GM18517 (cell line): Measurements from ENCODE around the gene SLC2A4RG.

ENCODE experiments used
- ATAC-seq: cut with Tn5 transposase; IDR thresholded peaks from one replicate; pipeline ENCODE4 v1.9.1; 2021; ENCODE audit warnings: mild to moderate bottlenecking, moderate library complexity; ENCODE audit not compliant: unreplicated experiment

Gene SLC2A4RG, protein sequence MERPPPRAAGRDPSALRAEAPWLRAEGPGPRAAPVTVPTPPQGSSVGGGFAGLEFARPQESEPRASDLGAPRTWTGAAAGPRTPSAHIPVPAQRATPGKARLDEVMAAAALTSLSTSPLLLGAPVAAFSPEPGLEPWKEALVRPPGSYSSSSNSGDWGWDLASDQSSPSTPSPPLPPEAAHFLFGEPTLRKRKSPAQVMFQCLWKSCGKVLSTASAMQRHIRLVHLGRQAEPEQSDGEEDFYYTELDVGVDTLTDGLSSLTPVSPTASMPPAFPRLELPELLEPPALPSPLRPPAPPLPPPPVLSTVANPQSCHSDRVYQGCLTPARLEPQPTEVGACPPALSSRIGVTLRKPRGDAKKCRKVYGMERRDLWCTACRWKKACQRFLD

DNA sequence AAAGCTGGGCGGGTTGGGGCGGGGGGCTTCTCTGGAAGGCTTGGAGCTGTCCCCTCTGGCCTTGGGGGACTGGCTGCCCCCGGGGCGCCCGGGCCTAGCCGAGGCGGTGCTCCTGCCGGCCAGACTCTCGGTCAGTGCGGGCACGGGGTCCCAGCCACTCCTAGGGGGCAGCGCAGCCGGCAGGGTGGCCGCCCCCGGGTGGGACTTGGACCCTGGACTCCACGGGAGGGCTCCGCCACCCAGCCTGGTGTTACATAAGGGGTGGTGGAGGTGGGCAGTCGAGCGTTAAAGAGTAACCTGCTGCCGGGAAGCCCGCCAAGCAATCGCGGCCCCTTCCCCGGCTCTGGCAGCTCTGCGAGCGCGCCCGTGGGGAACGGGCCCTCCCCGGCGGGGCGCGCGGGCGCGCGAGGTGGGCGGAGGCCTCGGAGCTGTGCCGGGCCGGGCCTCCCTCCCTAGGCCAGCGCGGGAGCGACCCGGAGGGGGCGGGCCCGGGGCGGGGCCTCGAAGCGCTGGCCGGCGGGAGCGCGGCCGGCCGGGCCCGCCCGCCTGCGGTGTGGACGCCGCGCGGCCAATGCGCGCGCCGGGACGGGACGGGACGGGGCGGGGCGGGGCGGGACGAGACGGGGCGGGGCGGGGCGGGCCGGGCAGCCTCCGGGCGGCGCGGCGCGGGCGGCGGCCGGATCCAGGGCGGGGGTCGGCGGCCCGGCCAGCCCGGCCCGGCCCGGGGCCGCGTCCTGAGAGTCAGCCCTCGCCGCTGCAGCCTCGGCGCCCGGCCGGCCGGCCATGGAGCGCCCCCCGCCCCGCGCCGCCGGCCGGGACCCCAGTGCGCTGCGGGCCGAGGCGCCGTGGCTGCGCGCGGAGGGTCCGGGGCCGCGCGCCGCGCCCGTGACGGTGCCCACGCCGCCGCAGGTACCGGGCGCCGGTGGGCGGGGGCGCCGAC is at the start of gene SLC2A4RG:
TSS of gene SLC2A4RG (plus strand) at position 647 of the 940 bp plus-strand sequence. CDS start at position 784, 137 bp downstream.
- no peak for ATAC-seq

DNA sequence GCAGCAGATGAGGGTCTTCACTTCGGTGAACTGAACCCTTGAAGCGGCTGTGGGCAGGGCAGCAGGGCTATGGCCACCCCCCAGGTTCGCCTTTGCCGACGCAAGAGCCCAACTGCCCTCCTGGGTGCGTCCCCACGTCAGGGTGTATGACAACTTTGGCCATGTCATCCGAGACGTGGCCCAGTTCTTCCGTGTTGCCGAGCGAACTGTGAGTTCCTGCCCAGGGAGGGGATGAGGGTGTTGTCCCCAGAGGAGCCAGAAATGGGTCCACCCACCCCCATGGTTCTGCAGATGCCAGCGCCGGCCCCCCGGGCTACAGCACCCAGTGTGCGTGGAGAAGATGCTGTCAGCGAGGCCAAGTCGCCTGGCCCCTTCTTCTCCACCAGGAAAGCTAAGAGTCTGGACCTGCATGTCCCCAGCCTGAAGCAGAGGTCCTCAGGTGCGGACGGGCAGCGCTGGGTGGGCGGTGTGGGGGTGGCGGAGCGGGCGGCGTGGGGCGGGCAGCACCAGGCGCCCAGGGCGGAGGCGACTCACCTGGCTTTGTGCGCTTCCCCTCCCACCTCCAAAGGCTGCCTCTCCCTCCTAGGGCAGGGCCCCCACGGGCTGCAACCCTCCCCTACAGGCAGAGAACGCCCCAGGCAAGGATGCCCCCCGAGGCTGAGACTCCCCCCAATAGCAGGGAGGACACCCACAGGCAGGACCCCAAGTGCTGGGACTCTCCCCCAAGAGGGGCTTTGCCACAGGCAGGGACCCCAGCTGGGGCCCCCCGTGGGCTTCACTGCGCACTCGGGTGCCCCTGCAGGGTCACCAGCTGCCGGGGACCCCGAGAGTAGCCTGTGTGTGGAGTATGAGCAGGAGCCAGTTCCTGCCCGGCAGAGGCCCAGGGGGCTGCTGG is 49.3 kb upstream of the SLC2A4RG start:
- ATAC-seq = no peak

DNA sequence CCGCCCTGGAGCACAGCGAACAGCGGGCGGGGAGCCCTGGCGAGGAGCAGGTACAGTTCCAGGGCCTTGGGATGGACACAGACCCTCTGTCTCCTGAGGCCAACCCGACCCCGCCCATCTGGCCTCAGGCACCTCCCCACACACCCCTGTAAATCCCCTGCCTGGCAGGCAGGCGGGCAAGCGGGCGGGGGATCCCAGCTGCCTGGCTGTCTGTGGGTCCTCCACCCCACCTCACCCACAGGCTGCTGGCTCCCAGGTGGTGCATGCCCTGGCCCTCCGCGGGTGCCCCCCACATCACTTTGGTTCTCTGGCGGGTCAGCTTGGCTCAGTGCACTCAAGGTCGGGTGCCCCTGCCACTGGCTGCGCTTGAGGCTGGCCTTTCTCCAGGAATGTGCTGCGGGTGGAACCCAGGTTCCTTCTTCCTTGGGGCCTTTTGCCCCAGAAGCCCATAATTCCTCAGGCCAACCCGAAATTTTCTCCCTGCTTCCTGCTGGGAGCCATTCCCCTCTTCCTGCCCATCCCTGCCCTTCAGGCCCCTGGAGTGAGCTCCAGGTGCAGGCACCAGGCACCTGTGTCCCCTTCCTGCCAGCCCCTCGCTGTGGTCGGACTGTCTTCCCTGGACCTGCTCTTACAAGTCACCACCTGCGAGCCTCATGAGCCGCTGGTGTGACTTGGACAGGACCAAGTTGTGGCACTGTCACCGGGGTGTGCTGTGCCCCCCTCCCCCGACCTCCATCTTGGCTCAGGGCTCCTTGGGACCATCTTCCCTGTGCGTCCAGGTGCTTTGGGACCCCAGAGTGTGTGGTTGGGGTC is 48.5 kb upstream of the SLC2A4RG start:
- ATAC-seq = no peak

DNA sequence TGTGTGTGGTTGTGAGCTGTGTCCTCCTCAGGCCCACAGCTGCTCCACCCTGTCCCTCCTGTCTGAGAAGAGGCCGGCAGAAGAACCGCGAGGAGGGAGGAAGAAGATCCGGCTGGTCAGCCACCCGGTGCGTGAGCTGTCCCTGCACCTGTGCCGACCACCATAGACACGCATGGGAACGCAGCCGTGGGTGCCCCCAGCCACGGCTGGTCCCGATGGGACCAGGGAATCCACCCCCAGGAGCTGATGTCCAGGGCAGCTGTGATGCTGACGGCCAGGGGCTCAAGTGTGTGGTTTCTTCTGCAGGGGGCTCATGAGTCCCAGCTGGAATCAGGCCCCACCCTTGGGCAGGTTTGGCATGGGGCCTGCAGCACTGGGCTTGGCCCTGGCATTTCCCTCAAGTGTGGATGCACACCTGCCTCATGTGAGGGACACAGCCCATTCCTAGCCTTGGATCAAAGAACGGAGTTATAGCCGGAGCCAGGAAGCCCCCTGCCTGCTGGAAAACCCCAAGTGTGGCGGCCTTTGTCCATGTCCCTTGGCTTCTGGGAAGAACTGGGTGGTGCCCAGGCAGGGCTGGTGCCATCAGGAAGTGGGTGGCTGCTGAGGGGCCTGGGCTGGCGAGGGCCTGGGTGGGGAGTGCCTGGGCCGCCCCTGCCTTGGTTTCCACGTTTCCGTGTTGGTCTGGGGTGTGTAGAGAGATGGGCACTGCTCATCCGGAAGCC is 47.7 kb upstream of the SLC2A4RG start:
- ATAC-seq = no peak

DNA sequence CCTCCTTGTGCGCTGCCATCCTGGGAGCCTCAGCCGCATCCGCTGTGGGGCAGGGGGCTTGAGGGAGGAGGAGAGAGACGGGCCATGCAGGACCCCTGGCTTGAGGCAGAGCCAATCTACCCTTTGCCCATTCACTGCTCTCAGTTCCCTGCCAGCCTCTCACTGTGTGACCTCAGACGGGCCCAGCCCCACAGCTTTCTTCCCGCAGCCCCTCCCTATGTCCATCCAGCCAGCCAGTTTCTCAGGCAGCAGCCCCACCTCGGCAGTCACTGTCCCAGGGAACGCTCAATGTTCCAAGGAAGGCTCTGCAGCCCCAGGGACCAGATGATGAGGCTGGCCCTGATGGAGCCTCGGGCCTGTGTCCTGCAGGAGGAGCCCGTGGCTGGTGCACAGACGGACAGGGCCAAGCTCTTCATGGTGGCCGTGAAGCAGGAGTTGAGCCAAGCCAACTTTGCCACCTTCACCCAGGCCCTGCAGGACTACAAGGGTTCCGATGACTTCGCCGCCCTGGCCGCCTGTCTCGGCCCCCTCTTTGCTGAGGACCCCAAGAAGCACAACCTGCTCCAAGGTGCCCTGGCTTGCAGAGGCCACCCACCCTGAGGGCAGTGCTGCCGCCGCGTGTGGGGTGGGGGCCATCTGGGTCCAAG is 47.0 kb upstream of the SLC2A4RG start:
- no peak for ATAC-seq

DNA sequence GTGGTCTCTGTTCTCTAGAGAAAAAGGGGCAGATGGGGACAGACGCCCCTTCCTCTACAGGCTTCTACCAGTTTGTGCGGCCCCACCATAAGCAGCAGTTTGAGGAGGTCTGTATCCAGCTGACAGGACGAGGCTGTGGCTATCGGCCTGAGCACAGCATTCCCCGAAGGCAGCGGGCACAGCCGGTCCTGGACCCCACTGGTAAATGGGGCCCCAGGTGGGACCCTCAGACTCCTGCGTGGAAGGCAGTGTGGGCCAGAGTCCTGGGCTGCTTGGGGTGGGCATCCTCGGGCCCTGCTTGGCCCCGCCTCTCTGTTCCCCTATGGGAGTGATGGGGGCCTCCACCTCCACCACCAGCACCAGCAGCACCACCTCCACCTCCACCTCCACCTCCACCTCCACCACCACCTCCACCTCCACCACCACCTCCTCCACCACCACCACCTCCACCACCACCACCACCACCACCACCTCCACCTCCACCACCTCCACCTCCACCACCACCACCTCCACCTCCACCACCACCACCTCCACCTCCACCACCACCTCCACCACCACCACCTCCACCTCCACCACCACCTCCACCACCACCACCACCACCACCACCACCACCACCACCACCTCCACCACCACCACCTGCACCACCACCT is 46.4 kb upstream of the SLC2A4RG start:
- no peak for ATAC-seq

DNA sequence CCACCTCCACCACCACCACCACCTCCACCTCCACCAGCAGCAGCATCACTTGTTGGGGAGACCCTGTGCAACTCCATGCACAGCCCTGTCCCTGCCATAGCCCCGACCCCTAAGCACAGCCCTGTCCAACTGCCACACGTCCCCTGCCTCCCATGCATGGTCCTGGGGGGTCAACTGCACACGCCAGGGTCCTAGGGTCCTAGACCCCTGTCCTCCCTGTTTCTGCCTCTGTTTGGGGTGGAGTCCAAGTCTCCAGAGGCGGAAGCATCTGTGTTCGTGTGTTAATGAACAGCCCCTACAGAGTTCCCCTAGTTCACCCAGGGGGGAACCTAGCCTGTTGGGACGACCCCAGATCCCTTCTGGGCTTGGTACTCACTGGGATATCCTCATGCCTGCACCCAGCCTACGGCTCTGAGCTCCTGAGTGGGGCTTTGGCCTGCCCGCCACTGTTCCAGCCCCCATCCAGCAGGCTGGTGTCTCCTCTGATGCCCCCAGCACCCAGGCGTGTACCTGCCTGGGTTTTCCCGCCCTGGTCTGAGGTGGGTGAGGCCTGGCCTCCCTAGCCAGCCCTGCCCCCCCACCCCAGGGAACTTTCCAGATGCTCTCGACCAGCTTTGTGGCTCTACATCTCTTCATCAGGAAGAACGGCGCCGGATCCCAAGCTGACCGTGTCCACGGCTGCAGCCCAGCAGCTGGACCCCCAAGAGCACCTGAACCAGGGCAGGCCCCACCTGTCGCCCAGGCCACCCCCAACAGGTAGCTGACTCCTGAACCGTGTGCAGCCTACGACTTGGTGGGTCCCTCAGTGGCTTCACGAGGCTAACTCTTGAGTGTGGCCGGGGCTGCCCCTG is 45.6 kb upstream of the SLC2A4RG start:
- ATAC-seq = no peak

DNA sequence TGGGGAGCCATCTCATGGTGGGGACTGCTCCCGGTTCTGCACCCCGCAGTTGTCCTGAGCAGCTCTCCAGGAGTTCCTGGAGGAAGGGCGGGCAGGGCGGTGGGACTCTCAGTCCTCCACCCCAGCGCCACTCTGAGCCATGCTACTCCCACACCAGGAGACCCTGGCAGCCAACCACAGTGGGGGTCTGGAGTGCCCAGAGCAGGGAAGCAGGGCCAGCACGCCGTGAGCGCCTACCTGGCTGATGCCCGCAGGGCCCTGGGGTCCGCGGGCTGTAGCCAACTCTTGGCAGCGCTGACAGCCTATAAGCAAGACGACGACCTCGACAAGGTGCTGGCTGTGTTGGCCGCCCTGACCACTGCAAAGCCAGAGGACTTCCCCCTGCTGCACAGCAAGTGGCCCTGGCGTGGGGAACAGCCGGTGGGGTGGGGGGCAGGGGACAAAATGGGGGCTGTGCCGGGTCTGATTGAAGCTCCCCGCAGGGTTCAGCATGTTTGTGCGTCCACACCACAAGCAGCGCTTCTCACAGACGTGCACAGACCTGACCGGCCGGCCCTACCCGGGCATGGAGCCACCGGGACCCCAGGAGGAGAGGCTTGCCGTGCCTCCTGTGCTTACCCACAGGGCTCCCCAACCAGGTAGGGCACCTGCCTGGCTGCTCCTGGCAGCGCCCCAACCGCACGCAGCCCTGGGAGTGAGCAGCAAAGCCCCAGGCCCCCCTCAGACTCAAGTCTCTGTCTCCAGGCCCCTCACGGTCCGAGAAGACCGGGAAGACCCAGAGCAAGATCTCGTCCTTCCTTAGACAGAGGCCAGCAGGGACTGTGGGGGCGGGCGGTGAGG is 44.8 kb upstream of the SLC2A4RG start:
- ATAC-seq = no peak

DNA sequence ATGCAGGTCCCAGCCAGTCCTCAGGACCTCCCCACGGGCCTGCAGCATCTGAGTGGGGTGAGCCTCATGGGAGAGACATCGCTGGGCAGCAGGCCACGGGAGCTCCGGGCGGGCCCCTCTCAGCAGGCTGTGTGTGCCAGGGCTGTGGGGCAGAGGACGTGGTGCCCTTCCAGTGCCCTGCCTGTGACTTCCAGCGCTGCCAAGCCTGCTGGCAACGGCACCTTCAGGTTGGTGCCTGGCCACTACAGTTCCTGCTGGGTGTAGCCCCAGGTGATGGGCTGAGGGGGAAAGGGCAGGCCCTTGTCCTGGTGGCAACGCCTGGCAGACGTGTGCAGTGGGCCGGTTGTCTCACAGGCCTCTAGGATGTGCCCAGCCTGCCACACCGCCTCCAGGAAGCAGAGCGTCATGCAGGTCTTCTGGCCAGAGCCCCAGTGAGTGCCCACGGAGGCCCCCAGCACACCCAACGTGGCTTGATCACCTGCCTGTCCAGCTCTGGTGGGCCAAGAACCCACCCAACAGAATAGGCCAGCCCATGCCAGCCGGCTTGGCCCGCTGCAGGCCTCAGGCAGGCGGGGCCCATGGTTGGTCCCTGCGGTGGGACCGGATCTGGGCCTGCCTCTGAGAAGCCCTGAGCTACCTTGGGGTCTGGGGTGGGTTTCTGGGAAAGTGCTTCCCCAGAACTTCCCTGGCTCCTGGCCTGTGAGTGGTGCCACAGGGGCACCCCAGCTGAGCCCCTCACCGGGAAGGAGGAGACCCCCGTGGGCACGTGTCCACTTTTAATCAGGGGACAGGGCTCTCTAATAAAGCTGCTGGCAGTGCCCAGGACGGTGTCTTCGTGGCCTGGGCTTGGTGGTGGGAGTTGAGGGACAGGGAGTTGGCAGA is 43.9 kb upstream of the SLC2A4RG start:
- ATAC-seq = no peak

DNA sequence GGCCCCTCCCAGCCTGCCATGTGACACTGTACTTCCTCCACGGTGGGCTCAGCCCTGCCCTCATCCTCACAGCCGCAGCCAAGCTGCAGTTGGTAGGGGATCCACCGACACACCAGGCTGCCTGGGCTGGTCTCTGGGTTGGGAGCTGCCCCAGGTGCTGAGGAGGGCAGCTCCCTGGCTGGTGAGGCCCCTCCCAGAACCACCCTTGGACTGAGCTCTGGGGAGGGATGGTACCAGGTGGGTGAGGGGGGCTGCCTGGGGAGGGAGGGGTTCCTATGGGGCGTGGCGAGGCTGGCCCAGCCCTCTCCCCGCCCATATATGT is 43.3 kb upstream of the SLC2A4RG start:
- ATAC-seq = no peak

DNA sequence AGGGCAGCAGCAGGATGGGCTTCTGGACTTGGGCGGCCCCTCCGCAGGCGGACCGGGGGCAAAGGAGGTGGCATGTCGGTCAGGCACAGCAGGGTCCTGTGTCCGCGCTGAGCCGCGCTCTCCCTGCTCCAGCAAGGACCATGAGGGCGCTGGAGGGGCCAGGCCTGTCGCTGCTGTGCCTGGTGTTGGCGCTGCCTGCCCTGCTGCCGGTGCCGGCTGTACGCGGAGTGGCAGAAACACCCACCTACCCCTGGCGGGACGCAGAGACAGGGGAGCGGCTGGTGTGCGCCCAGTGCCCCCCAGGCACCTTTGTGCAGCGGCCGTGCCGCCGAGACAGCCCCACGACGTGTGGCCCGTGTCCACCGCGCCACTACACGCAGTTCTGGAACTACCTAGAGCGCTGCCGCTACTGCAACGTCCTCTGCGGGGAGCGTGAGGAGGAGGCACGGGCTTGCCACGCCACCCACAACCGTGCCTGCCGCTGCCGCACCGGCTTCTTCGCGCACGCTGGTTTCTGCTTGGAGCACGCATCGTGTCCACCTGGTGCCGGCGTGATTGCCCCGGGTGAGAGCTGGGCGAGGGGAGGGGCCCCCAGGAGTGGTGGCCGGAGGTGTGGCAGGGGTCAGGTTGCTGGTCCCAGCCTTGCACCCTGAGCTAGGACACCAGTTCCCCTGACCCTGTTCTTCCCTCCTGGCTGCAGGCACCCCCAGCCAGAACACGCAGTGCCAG is 42.8 kb upstream of the SLC2A4RG start, which contains the start of gene TNFRSF6B:
TSS of gene TNFRSF6B (plus strand) at position 25 of the 729 bp plus-strand sequence. CDS start at position 141, 116 bp downstream.
- no peak for ATAC-seq

DNA sequence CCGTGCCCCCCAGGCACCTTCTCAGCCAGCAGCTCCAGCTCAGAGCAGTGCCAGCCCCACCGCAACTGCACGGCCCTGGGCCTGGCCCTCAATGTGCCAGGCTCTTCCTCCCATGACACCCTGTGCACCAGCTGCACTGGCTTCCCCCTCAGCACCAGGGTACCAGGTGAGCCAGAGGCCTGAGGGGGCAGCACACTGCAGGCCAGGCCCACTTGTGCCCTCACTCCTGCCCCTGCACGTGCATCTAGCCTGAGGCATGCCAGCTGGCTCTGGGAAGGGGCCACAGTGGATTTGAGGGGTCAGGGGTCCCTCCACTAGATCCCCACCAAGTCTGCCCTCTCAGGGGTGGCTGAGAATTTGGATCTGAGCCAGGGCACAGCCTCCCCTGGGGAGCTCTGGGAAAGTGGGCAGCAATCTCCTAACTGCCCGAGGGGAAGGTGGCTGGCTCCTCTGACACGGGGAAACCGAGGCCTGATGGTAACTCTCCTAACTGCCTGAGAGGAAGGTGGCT is 42.2 kb upstream of the SLC2A4RG start:
- no peak for ATAC-seq

DNA sequence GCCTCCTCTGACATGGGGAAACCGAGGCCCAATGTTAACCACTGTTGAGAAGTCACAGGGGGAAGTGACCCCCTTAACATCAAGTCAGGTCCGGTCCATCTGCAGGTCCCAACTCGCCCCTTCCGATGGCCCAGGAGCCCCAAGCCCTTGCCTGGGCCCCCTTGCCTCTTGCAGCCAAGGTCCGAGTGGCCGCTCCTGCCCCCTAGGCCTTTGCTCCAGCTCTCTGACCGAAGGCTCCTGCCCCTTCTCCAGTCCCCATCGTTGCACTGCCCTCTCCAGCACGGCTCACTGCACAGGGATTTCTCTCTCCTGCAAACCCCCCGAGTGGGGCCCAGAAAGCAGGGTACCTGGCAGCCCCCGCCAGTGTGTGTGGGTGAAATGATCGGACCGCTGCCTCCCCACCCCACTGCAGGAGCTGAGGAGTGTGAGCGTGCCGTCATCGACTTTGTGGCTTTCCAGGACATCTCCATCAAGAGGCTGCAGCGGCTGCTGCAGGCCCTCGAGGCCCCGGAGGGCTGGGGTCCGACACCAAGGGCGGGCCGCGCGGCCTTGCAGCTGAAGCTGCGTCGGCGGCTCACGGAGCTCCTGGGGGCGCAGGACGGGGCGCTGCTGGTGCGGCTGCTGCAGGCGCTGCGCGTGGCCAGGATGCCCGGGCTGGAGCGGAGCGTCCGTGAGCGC is 41.6 kb upstream of the SLC2A4RG start:
- ATAC-seq = no peak
